GM12891 (cell line): ENCODE results near the gene ETS2.

Source experiments
- PAX5 ChIP-seq: IDR thresholded peaks from 2 replicates; pipeline ENCODE4 v1.6.1; 2011; ENCODE audit warnings: low read length, moderate library complexity, mild to moderate bottlenecking; ENCODE audit not compliant: insufficient read depth, severe bottlenecking
- POLR2A ChIP-seq: IDR thresholded peaks from 2 replicates; pipeline ENCODE4 v1.6.1; 2011; ENCODE audit warnings: low read depth, low read length, control low read depth
- POLR2AphosphoS5 ChIP-seq: IDR thresholded peaks from 2 replicates; pipeline ENCODE4 v1.6.1; 2011; ENCODE audit warnings: low read depth, low read length, control low read depth
- POU2F2 ChIP-seq: IDR thresholded peaks from 2 replicates; pipeline ENCODE4 v1.6.1; 2011; ENCODE audit warnings: low read depth, mild to moderate bottlenecking, control low read depth, low read length, moderate library complexity
- SPI1 ChIP-seq: IDR thresholded peaks from 2 replicates; pipeline ENCODE4 v1.6.1; 2011; ENCODE audit warnings: low read depth, low read length, control low read depth
- TAF1 ChIP-seq: IDR thresholded peaks from 2 replicates; pipeline ENCODE4 v1.6.1; 2011; ENCODE audit warnings: low read depth, low read length, control low read depth

DNA sequence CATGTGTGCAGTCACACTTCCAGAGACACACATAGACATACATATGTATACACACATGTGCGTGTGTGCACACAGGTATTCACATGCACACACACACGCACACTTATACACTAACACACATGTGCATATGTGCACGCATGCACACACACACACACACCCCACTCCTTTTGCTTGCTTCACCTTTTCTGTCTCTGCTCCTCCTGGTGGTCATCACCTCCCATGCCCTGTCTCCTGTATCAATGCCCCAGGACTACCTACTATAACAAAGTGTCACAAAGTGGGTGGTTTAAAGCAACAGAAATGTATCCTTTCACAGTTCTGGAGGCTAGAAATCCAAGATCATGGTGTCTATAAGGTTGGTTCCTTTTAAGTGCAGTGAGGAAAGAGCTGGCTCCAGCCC, 27.4 kb downstream of the ETS2 start:
- TF ChIP-seq POLR2A (no peak), TAF1 (no peak), POLR2AphosphoS5 (no peak), SPI1 (no peak), POU2F2 (no peak), PAX5 (no peak)
